ENCODE data around the gene COL5A1.
"Not testable (repeated sequence)": the region's sequence is repeated elsewhere in the genome, so short reads cannot be mapped to it uniquely, and the experiment has no call there.

Gene COL5A1

DNA sequence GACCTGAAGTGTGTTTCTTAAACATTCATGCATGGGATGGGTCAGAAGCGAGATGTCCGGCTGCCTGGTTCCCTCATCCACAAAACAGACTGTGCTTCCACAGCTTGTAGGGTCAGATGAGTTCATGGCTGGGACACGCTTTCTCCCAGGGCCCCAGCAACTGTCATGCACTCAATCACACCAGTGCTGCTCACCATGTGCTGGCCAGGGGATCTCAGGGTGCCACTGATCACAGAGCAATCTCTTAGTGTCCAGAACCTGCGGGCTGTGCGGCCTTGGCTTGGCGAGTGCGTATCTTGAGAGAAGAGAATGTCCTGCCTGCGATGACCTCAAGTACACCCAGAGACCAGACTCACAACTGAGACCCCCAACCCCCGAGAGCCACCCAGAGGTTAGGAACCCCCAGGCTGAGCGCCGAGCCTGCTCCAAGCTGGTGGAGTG is 213.0 kb downstream of the COL5A1 start:
- no peak for TF ChIP-seq CTCF (IDR thresholded peaks at IDR 0.05)
- Histone ChIP-seq H3K4me1 (ENCODE audit: control insufficient read depth in 1 of 2, insufficient read depth in 1 of 2, low read depth in 1 of 2, low read length in 1 of 2) (no peaks in the 10 kb centered on the region), H3K27ac (no peak overlapping the region), H3K36me3 (no peaks in the 10 kb centered on the region), H3K9me3 (no peaks in the 10 kb centered on the region), H3K27me3 (peaks cover 19% of the 10 kb centered on the region), H3K4me3 (ENCODE audit: low read depth in 1 of 2, low read length in 1 of 2) (no peak overlapping the region)

- H3K27me3 ChIP-seq: peaks cover 26% of the 10 kb centered on the region
- no peak for TF ChIP-seq CTCF (IDR thresholded peaks at IDR 0.05)
- H3K27ac ChIP-seq: no peak overlapping the region
- no peak overlapping the region for H3K4me3 ChIP-seq (ENCODE audit: low read depth in 1 of 2, low read length in 1 of 2)
- H3K36me3 ChIP-seq: no peaks in the 10 kb centered on the region
- H3K9me3 ChIP-seq: no peaks in the 10 kb centered on the region
- H3K4me1 ChIP-seq (ENCODE audit: control insufficient read depth in 1 of 2, insufficient read depth in 1 of 2, low read depth in 1 of 2, low read length in 1 of 2): no peaks in the 10 kb centered on the region
Observed at GRCh38 chr9:134855231-134855899, 213.8 kb downstream of the COL5A1 start.

GRCh38 chr9:134855900-134856377 is 214.3 kb downstream of the COL5A1 start:
- no peaks in the 10 kb centered on the region for H3K36me3 ChIP-seq
- TF ChIP-seq CTCF (IDR thresholded peaks at IDR 0.05): no peak
- no peaks in the 10 kb centered on the region for H3K9me3 ChIP-seq
- H3K27me3 ChIP-seq: peaks cover 26% of the 10 kb centered on the region
- H3K4me3 ChIP-seq (ENCODE audit: low read depth in 1 of 2, low read length in 1 of 2): no peak overlapping the region
- no peaks in the 10 kb centered on the region for H3K4me1 ChIP-seq (ENCODE audit: control insufficient read depth in 1 of 2, insufficient read depth in 1 of 2, low read depth in 1 of 2, low read length in 1 of 2)
- H3K27ac ChIP-seq: no peak overlapping the region

GRCh38 chr9:134857451-134857850 is 215.8 kb downstream of the COL5A1 start:
- H3K27me3 ChIP-seq: peaks cover 26% of the 10 kb centered on the region
- not testable (repeated sequence) for H3K36me3 ChIP-seq, H3K9me3 ChIP-seq

DNA sequence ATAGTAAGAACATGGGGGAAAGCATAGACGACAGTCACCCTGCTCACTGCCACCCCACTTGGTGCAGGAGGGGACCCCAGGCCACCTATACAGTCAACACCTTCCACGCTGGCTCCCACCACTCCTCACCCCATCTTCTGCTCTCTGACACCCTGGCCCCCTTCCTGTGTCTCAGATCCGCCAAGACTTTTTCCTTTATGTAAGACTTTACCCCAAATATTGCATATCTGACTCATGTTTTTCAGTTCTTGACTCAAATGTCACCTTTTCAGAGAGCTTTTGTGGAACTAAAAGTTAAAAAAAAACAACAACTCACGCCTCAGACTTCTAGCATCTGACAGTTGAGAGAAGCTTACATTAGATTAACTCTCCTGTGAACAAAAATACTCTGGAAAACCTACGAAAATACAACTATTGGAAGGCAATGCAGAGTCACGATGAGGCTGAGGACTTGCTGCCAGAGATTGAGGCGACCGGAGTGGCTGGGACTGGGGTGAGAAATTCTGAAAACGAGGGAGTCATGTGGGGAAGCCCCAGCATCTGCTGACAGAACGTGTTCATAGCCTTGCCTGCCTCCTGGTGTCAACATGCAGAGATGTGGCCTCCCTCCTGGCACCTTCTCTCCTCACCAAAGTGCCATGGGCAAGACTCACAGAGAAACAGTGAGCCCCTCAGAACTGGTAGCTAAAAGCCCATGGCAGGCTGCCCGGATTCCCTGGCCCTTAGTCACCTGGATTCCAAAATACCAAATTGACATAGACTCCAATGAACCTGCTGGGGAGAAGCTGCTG is 216.6 kb downstream of the COL5A1 start:
- Histone ChIP-seq H3K4me3 (ENCODE audit: low read depth in 1 of 2, low read length in 1 of 2) (no peak overlapping the region), H3K9me3 (no peaks in the 10 kb centered on the region), H3K27me3 (peaks cover 22% of the 10 kb centered on the region), H3K27ac (no peak overlapping the region), H3K36me3 (no peaks in the 10 kb centered on the region), H3K4me1 (ENCODE audit: control insufficient read depth in 1 of 2, insufficient read depth in 1 of 2, low read depth in 1 of 2, low read length in 1 of 2) (no peaks in the 10 kb centered on the region)
- no peak for TF ChIP-seq CTCF (IDR thresholded peaks at IDR 0.05)

More at GRCh38 chr9:134857451-134857850, 215.8 kb downstream of the COL5A1 start:
- not testable (repeated sequence) for H3K27ac ChIP-seq; H3K4me1 ChIP-seq (ENCODE audit: control insufficient read depth in 1 of 2, insufficient read depth in 1 of 2, low read depth in 1 of 2, low read length in 1 of 2); H3K4me3 ChIP-seq (ENCODE audit: low read depth in 1 of 2, low read length in 1 of 2)

- no peaks in the 10 kb centered on the region for H3K9me3 ChIP-seq
- TF ChIP-seq CTCF (IDR thresholded peaks at IDR 0.05): no peak
- H3K27me3 ChIP-seq: peaks cover 17% of the 10 kb centered on the region
- no peaks in the 10 kb centered on the region for H3K4me1 ChIP-seq (ENCODE audit: control insufficient read depth in 1 of 2, insufficient read depth in 1 of 2, low read depth in 1 of 2, low read length in 1 of 2)
- no peak overlapping the region for H3K27ac ChIP-seq
- H3K4me3 ChIP-seq (ENCODE audit: low read depth in 1 of 2, low read length in 1 of 2): no peak overlapping the region
- no peaks in the 10 kb centered on the region for H3K36me3 ChIP-seq
Observed at GRCh38 chr9:134860510-134860909, 218.9 kb downstream of the COL5A1 start.

Measured in neutrophil (primary cell).